Left forelimb (tissue), 1 donor: ENCODE measurements around the gene CACNA2D2.
A peak's percentile ranks its signal among the peaks of the same experiment; 100 is the strongest.

Source experiments
- DNase-seq: peaks from one replicate; pipeline ENCODE4 v3.0.0-alpha.2; 2018; ENCODE audit warnings: low spot score

CACNA2D2 gene

GRCh38 chr3:50327129-50327528 lies 176.3 kb downstream of the CACNA2D2 start:
- no peak for DNase-seq

GRCh38 chr3:50326182-50326541 lies 177.3 kb downstream of the CACNA2D2 start:
- no peak for DNase-seq

GRCh38 chr3:50325497-50326181 lies 177.8 kb downstream of the CACNA2D2 start:
- no peak for DNase-seq

- DNase-seq, result no peak
Measured at GRCh38 chr3:50325113-50325480, 178.3 kb downstream of the CACNA2D2 start.

GRCh38 chr3:50324351-50325112 lies 178.9 kb downstream of the CACNA2D2 start:
- no peak for DNase-seq

- DNase-seq, result no peak
Measured at GRCh38 chr3:50323614-50324199, 179.7 kb downstream of the CACNA2D2 start.

- no peak for DNase-seq
Measured at GRCh38 chr3:50323092-50323600, 180.3 kb downstream of the CACNA2D2 start.

GRCh38 chr3:50322386-50323091 lies 180.9 kb downstream of the CACNA2D2 start, which contains the start of gene HYAL2:
TSS of gene HYAL2 (minus strand) at chr3:50322745. CDS start at chr3:50320489, 2,256 bp downstream.
- no peak for DNase-seq

- no peak for DNase-seq
Measured at GRCh38 chr3:50322115-50322385, 181.4 kb downstream of the CACNA2D2 start.

- DNase-seq, result peak; percentile 95
Measured at GRCh38 chr3:50321336-50322114, 181.9 kb downstream of the CACNA2D2 start.

GRCh38 chr3:50320853-50321335 lies 182.5 kb downstream of the CACNA2D2 start:
- DNase-seq, result no peak

GRCh38 chr3:50319894-50320625 lies 183.4 kb downstream of the CACNA2D2 start:
- DNase-seq, result no peak

- DNase-seq, result no peak
Measured at GRCh38 chr3:50319181-50319893, 184.1 kb downstream of the CACNA2D2 start.

- DNase-seq, result no peak
Measured at GRCh38 chr3:50318615-50319014, 184.8 kb downstream of the CACNA2D2 start.

GRCh38 chr3:50318163-50318562 lies 185.3 kb downstream of the CACNA2D2 start:
- no peak for DNase-seq

GRCh38 chr3:50317300-50317699 lies 186.1 kb downstream of the CACNA2D2 start:
- no peak for DNase-seq

GRCh38 chr3:50316657-50317242 lies 186.7 kb downstream of the CACNA2D2 start:
- DNase-seq, result no peak

GRCh38 chr3:50314816-50315215 lies 188.6 kb downstream of the CACNA2D2 start:
- no peak for DNase-seq

GRCh38 chr3:50314342-50314741 lies 189.1 kb downstream of the CACNA2D2 start:
- no peak for DNase-seq
